Activated CD8-positive, alpha-beta memory T cell treated with anti-CD3 and anti-CD28 coated beads for 36 hours (primary cell): Measurements from ENCODE around the gene JARID2. TPM values are rescaled to one million over a fixed set of nuclear protein-coding genes. Genes with fewer than 3 reads are reported as not detected.
"Not testable (repeated sequence)": the region's sequence is repeated elsewhere in the genome, so short reads cannot be mapped to it uniquely, and the experiment has no call there.

ENCODE experiments used
- CTCF ChIA-PET: fragments of 350-600 bp; sonication (Branson Sonifier 250); formaldehyde crosslinking; loops from one replicate; lab custom pipeline; 2021; ENCODE audit warnings: antibody characterized with exemption; lab: Charles Lee
- POLR2A ChIA-PET: fragments of 350-600 bp; sonication (Branson Sonifier 250); formaldehyde crosslinking; loops from one replicate; lab custom pipeline; 2021; ENCODE audit warnings: antibody characterized with exemption; lab: Charles Lee
- total RNA-seq, 2 experiments: library from RNA; stranded (reverse); gene quantifications; one replicate each; pipeline ENCODE4 v1.2.3, GENCODE V29; 2021

The JARID2 gene
- total RNA-seq, 2 experiments from 2014 or later = 25.9 to 26.6 TPM

DNA sequence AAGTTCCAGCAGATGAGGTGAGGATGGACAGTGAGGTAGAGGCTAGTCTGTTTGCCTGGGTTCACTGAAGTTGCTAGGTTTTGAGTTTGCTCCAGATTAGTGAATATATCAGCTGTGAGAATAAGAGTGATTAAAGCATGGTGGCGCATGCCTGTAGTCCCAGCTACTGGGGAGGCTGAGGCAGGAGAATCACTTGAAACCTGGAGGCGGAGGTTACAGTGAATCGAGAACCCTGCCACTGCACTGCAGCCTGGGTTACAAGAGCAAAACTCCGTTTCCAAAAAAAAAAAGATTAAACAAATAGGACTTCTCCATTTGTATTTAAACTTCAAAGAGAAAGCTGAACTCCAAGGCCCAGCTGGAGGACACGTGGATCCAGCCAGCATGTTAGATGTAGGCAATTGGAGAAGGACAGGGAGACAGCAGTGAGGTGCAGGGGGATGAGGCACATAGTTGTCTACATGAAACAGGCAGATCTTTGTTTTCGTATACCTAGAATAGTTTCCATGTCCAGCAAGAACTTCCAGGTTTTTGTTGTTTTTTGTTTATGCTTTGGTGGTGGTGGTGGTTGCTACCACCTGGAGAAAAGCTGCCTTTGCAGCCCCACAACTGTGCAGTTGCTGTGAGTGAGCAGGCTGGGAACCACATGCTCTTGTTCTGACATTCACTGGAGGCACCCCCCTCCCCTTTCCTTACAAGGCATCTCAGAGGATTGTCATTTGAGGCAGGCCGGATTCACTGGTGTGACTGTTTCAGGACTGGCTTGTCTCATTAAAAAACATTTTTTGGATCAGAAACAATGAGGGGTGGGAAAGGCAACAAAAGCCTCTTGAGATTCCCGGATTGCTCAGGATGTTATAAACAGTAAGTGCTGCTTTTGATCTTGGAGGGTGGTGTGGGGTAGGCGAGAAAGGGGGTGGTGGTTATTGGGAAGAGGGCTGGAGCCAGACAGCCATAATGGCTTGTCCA, 72.3 kb downstream of the JARID2 start:
- CTCF ChIA-PET = interaction anchor here (1.3 kb wide), 1 partner anchor 82 kb away, joined by 3 read pairs; no protein-coding TSS in a partner anchor
- POLR2A ChIA-PET = no interaction called here

DNA sequence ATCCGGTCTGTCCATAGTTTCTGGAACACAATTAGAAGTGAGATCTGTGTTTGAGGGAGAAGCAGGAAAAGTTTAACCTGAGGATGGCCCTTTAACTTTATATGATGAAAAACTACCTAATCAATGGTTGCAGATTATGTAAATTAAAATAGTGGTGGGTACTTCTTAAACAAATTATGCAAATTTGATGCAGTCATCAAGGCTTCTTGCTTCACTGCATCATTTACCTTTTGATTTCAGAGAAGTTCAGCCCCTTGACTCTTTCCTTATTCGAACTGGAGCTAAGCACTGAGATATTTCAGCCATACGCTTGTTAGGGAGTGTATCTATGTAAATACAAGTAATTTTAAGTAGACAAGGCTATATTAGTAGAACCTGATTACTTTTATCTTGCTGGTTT, 73.8 kb downstream of the JARID2 start:
- POLR2A ChIA-PET = no interaction called here

GRCh38 chr6:15320693-15321092, 74.8 kb downstream of the JARID2 start:
- ChIA-PET CTCF (no interaction called here), POLR2A (no interaction called here)

More for the DNA sequence above, 73.8 kb downstream of the JARID2 start:
- CTCF ChIA-PET = no interaction called here

- CTCF ChIA-PET = no interaction called here
- POLR2A ChIA-PET = interaction anchor here (0.5 to 0.6 kb wide), 2 partner anchors 57 to 61 kb away, joined by 3 to 5 read pairs; no protein-coding TSS in a partner anchor
Observed at GRCh38 chr6:15322184-15322583, 76.3 kb downstream of the JARID2 start.

DNA sequence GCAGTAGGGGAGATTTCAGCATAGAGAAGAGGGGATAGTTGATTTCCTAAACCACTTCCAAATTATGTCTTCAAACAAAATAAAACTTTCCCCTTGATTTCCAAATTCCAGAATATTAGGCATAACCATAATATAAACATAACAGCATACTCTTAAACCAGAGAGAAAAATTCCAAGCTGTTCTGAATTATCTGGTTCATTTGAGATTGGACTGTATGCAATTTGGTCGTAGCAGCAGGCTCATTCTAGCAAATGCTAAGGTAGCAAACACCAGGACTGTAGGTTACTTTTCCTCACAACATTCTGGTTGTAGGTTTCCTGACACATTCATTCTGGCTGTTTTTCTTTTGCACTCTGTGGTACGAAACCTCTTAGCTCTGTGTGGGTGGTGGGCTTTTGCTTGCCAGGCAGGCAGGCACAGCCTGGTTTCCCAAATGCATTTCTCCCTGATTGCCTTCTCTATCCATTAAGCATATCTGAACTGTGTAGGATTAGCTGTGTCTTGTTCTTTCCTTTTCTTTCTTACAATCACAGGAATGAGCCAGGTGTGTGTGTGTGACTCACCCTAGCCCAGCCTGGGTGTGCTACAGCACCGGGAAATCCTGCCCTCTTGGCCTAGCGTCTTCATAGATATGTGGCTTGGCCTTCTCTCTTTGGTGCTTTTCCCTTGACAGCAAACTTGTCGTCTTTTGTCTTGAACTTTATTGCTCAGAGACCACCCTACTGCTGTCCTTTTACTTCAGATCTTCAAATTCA, 77.1 kb downstream of the JARID2 start:
- POLR2A ChIA-PET = interaction anchor here (0.5 kb wide), 1 partner anchor 60 kb away, joined by 3 read pairs; no protein-coding TSS in a partner anchor
- CTCF ChIA-PET = interaction anchor here (0.6 kb wide), 1 partner anchor 140 kb away, joined by 4 read pairs; no protein-coding TSS in a partner anchor

GRCh38 chr6:15323611-15324010, 77.7 kb downstream of the JARID2 start:
- POLR2A ChIA-PET = not testable (repeated sequence)

GRCh38 chr6:15324427-15324985, 78.6 kb downstream of the JARID2 start:
- ChIA-PET POLR2A (no interaction called here), CTCF (no interaction called here)

More at GRCh38 chr6:15323611-15324010, 77.7 kb downstream of the JARID2 start:
- CTCF ChIA-PET = interaction anchor here (0.6 kb wide), 3 partner anchors 126 to 1380 kb away, joined by 3 to 4 read pairs (median 3); no protein-coding TSS in a partner anchor

- ChIA-PET CTCF (no interaction called here), POLR2A (no interaction called here)
Observed at GRCh38 chr6:15325540-15325955, 79.7 kb downstream of the JARID2 start.

DNA sequence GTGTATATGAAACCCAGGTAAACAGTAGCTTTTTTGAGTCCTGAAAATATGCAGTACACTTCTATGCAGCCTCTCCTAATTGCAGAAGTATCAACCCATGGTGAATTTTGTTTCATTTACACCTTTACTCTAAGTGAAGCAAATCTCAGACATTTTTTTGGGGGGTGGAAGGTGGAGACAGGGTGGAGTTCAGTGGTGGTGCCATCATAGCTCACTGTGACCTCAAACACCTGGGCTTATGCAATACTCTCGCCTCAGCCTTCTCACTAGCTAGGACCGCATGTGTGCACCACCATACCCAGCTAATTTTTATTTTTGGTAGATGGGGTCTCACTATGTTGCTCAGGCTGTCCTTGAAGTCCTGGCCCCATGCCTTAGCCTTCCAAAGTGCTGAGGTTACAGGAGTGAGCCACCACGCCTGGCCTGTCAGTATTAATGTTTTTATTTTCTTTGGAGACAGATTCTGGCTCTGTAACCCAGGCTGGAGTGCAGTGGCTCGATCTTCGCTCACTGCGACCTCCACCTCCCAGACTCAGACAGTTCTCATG, 80.3 kb downstream of the JARID2 start:
- POLR2A ChIA-PET = no interaction called here
- CTCF ChIA-PET = no interaction called here

DNA sequence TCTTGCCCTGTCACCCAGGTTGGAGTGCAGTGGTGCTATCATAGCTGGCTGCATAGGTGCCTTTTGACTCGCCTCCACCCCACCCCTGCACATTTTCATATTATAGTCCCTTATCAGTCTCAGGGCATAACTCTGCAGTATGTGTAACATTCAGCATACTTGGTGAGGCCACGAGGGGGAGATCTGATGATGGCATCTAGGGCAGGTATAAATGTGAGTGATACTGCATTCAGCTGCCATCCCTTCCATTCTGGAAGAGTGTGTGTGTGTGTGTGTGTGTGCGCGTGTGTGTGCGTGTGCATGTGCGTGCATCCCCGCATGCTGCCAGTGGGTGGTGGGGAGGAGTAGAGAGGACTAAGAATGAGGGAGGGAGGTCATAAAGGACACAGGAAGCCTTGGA, 81.4 kb downstream of the JARID2 start:
- ChIA-PET CTCF (interaction anchor here (0.6 kb wide), 1 partner anchor 35 kb away, joined by 3 read pairs; no protein-coding TSS in a partner anchor), POLR2A (no interaction called here)

- ChIA-PET CTCF (no interaction called here), POLR2A (no interaction called here)
Observed at GRCh38 chr6:15329197-15329671, 83.4 kb downstream of the JARID2 start.

DNA sequence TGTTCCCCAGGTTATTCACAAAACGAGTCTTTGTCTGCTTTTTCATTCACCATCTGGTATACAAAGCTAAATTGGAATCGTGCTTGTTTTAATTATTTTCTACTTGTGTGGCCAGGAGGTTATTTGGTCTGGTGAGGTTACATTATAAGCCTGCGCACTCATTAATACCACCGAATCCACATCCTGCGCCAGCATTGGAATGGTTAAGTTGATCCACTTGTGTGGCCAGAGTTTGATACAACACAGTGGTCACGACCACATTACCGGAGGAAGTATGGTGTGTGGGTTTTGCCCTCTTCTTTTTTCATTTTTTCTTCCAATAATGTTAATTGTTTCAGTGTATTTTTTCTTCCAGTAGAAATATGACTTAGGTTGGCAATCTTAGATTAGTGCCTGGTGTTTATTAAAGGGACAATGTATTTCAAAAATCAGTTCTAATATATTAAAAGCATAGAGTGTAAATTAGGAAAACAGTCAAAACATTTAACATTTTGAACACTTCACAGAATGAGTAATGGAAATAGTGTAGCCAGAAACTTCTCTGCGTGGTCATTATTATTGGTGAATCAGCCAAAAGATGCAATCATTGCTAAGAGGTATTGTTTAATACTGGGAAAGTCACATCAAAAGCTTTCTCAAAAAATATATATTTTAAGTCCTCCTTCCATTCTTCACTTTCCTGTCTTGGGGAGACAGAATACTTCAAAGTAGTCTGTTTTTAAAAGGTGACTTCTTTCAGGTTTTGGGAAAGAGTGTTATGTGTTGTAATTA, 84.5 kb downstream of the JARID2 start:
- ChIA-PET POLR2A (no interaction called here), CTCF (no interaction called here)

- CTCF ChIA-PET = no interaction called here
Observed at GRCh38 chr6:15331143-15331542, 85.3 kb downstream of the JARID2 start.

GRCh38 chr6:15331629-15332251, 85.9 kb downstream of the JARID2 start:
- CTCF ChIA-PET = interaction anchor here (0.9 to 1.2 kb wide), 2 partner anchors 82 to 110 kb away, joined by 3 to 5 read pairs; no protein-coding TSS in a partner anchor
- POLR2A ChIA-PET = no interaction called here

More at GRCh38 chr6:15331143-15331542, 85.3 kb downstream of the JARID2 start:
- POLR2A ChIA-PET = no interaction called here

- ChIA-PET POLR2A (interaction anchor here (0.6 kb wide), 1 partner anchor 1410 kb away, joined by 3 read pairs; no protein-coding TSS in a partner anchor), CTCF (interaction anchor here (0.9 to 1.2 kb wide), 2 partner anchors 82 to 109 kb away, joined by 3 to 5 read pairs; no protein-coding TSS in a partner anchor)
Observed at GRCh38 chr6:15332446-15332845, 86.6 kb downstream of the JARID2 start.

GRCh38 chr6:15335385-15335784, 89.5 kb downstream of the JARID2 start:
- ChIA-PET POLR2A (no interaction called here), CTCF (no interaction called here)

- ChIA-PET CTCF (no interaction called here), POLR2A (interaction anchor here (0.7 kb wide), 2 partner anchors 154 to 489 kb away, joined by 4 to 6 read pairs; no protein-coding TSS in a partner anchor)
Observed at GRCh38 chr6:15335916-15336315, 90.0 kb downstream of the JARID2 start.
